ENCODE measurements around the gene SOBP. TPM values are rescaled to one million over a fixed set of nuclear protein-coding genes. Genes with fewer than 3 reads are reported as not detected.

SOBP gene
- total RNA-seq, 1 donor from 2014 or later: 16.1 TPM

GRCh38 chr6:107677399-107677798, 187.5 kb downstream of the SOBP start:
- peaks cover under 1% of the 10 kb centered on the region for H3K36me3 Mint-ChIP-seq (ENCODE audit: unreplicated experiment)
- DNase-seq: no peak
- H3K27ac Mint-ChIP-seq (ENCODE audit: unreplicated experiment): no peak overlapping the region
- TF ChIP-seq CTCF (IDR thresholded peaks at IDR 0.05; ENCODE audit: partially characterized antibody, unreplicated experiment): no peak
- no peaks in the 10 kb centered on the region for H3K9me3 Mint-ChIP-seq (ENCODE audit: unreplicated experiment)
- peaks cover 3% of the 10 kb centered on the region for H3K4me1 Mint-ChIP-seq (ENCODE audit: low read depth, unreplicated experiment)
- no peak overlapping the region for H3K4me3 Mint-ChIP-seq (ENCODE audit: unreplicated experiment)
- H3K27me3 Mint-ChIP-seq (ENCODE audit: unreplicated experiment): no peaks in the 10 kb centered on the region

- no peak for DNase-seq
- Mint-ChIP-seq H3K4me3 (ENCODE audit: unreplicated experiment) (no peak overlapping the region), H3K9me3 (ENCODE audit: unreplicated experiment) (no peaks in the 10 kb centered on the region), H3K4me1 (ENCODE audit: low read depth, unreplicated experiment) (no peaks in the 10 kb centered on the region), H3K27ac (ENCODE audit: unreplicated experiment) (no peak overlapping the region), H3K27me3 (ENCODE audit: unreplicated experiment) (no peaks in the 10 kb centered on the region), H3K36me3 (ENCODE audit: unreplicated experiment) (peaks cover 12% of the 10 kb centered on the region)
- TF ChIP-seq CTCF (IDR thresholded peaks at IDR 0.05; ENCODE audit: partially characterized antibody, unreplicated experiment): no peak
Observed at GRCh38 chr6:107679457-107679856, 189.5 kb downstream of the SOBP start.

GRCh38 chr6:107682721-107683120, 192.8 kb downstream of the SOBP start:
- Mint-ChIP-seq H3K27ac (ENCODE audit: unreplicated experiment) (no peak overlapping the region), H3K4me3 (ENCODE audit: unreplicated experiment) (no peak overlapping the region), H3K27me3 (ENCODE audit: unreplicated experiment) (no peaks in the 10 kb centered on the region), H3K36me3 (ENCODE audit: unreplicated experiment) (peaks cover 16% of the 10 kb centered on the region), H3K9me3 (ENCODE audit: unreplicated experiment) (peaks cover 7% of the 10 kb centered on the region), H3K4me1 (ENCODE audit: low read depth, unreplicated experiment) (no peaks in the 10 kb centered on the region)
- no peak for DNase-seq
- no peak for TF ChIP-seq CTCF (IDR thresholded peaks at IDR 0.05; ENCODE audit: partially characterized antibody, unreplicated experiment)

GRCh38 chr6:107683183-107683582, 193.3 kb downstream of the SOBP start:
- Mint-ChIP-seq H3K4me1 (ENCODE audit: low read depth, unreplicated experiment) (no peaks in the 10 kb centered on the region), H3K4me3 (ENCODE audit: unreplicated experiment) (no peak overlapping the region), H3K27me3 (ENCODE audit: unreplicated experiment) (no peaks in the 10 kb centered on the region), H3K36me3 (ENCODE audit: unreplicated experiment) (peaks cover 16% of the 10 kb centered on the region), H3K27ac (ENCODE audit: unreplicated experiment) (no peak overlapping the region), H3K9me3 (ENCODE audit: unreplicated experiment) (peaks cover 7% of the 10 kb centered on the region)
- no peak for DNase-seq
- TF ChIP-seq CTCF (IDR thresholded peaks at IDR 0.05; ENCODE audit: partially characterized antibody, unreplicated experiment): no peak

GRCh38 chr6:107684996-107685395, 195.1 kb downstream of the SOBP start:
- TF ChIP-seq CTCF (IDR thresholded peaks at IDR 0.05; ENCODE audit: partially characterized antibody, unreplicated experiment): no peak
- Mint-ChIP-seq H3K9me3 (ENCODE audit: unreplicated experiment) (peaks cover 7% of the 10 kb centered on the region), H3K27ac (ENCODE audit: unreplicated experiment) (no peak overlapping the region), H3K36me3 (ENCODE audit: unreplicated experiment) (peaks cover 16% of the 10 kb centered on the region), H3K27me3 (ENCODE audit: unreplicated experiment) (no peaks in the 10 kb centered on the region), H3K4me1 (ENCODE audit: low read depth, unreplicated experiment) (no peaks in the 10 kb centered on the region), H3K4me3 (ENCODE audit: unreplicated experiment) (no peak overlapping the region)
- no peak for DNase-seq
